BE2C (cell line): ENCODE data around the gene PREX1.

ENCODE experiments used
- DNase-seq: peaks from one replicate; pipeline ENCODE4 v3.0.0-alpha.2; 2020
- H3K27me3 ChIP-seq: fragments of 250-450 bp; sonication (Bioruptor Pico); 2 replicates; pipeline ENCODE4 v1.5.1; 2020; ENCODE audit warnings: mild to moderate bottlenecking
- H3K36me3 ChIP-seq: fragments of 250-450 bp; sonication (Bioruptor Pico); 2 replicates; pipeline ENCODE4 v1.5.1; 2020; ENCODE audit warnings: mild to moderate bottlenecking
- H3K4me1 ChIP-seq: fragments of 250-450 bp; sonication (Bioruptor Pico); 2 replicates; pipeline ENCODE4 v1.5.1; 2020
- H3K4me3 ChIP-seq: 2 replicates; pipeline ENCODE4 v1.5.1; 2011; ENCODE audit warnings: low read depth, low read length
- H3K9me3 ChIP-seq: fragments of 250-450 bp; sonication (Bioruptor Pico); 2 replicates; pipeline ENCODE4 v1.5.1; 2020
- CTCF ChIP-seq: IDR thresholded peaks from 2 replicates; pipeline ENCODE4 v1.5.1; 2012; ENCODE audit warnings: mild to moderate bottlenecking, low read depth, low read length

Gene PREX1

GRCh38 chr20:48645666-48646065 lies 182.1 kb downstream of the PREX1 start:
- no peak for TF ChIP-seq CTCF
- DNase-seq: no peak

GRCh38 chr20:48644286-48644828 lies 183.4 kb downstream of the PREX1 start:
- Histone ChIP-seq H3K4me1 (no peaks in the 10 kb centered on the region), H3K9me3 (no peaks in the 10 kb centered on the region), H3K4me3 (no peak overlapping the region), H3K36me3 (peaks cover 8% of the 10 kb centered on the region; the same call in 1 of the 2 replicates), H3K27me3 (no peaks in the 10 kb centered on the region)
- no peak for TF ChIP-seq CTCF
- DNase-seq: no peak

More at GRCh38 chr20:48645666-48646065, 182.1 kb downstream of the PREX1 start:
- no peak overlapping the region for H3K4me3 ChIP-seq
- no peaks in the 10 kb centered on the region for H3K27me3 ChIP-seq
- no peaks in the 10 kb centered on the region for H3K4me1 ChIP-seq
- no peaks in the 10 kb centered on the region for H3K9me3 ChIP-seq
- peaks cover 8% of the 10 kb centered on the region; the same call in 1 of the 2 replicates for H3K36me3 ChIP-seq

- no peaks in the 10 kb centered on the region for H3K27me3 ChIP-seq
These were observed 185.5 kb downstream of the PREX1 start for GRCh38 chr20:48642105-48642880.

GRCh38 chr20:48640871-48641270 lies 186.9 kb downstream of the PREX1 start:
- no peak for DNase-seq
- no peaks in the 10 kb centered on the region for H3K27me3 ChIP-seq
- no peaks in the 10 kb centered on the region for H3K9me3 ChIP-seq
- H3K4me1 ChIP-seq: no peaks in the 10 kb centered on the region
- H3K4me3 ChIP-seq: no peak overlapping the region
- TF ChIP-seq CTCF: no peak
- H3K36me3 ChIP-seq: peaks cover 4% of the 10 kb centered on the region; the same call in 1 of the 2 replicates

More at GRCh38 chr20:48642105-48642880, 185.5 kb downstream of the PREX1 start:
- Histone ChIP-seq H3K9me3 (no peaks in the 10 kb centered on the region), H3K4me1 (no peaks in the 10 kb centered on the region), H3K4me3 (no peak overlapping the region), H3K36me3 (peaks cover 8% of the 10 kb centered on the region; the same call in 1 of the 2 replicates)
- no peak for TF ChIP-seq CTCF
- DNase-seq: no peak

GRCh38 chr20:48639899-48640298 lies 187.9 kb downstream of the PREX1 start:
- H3K36me3 ChIP-seq: no peaks in the 10 kb centered on the region
- no peak for TF ChIP-seq CTCF
- no peak overlapping the region for H3K4me3 ChIP-seq
- no peaks in the 10 kb centered on the region for H3K4me1 ChIP-seq
- no peaks in the 10 kb centered on the region for H3K9me3 ChIP-seq
- DNase-seq: no peak
- H3K27me3 ChIP-seq: no peaks in the 10 kb centered on the region

- Histone ChIP-seq H3K4me1 (no peaks in the 10 kb centered on the region), H3K36me3 (no peaks in the 10 kb centered on the region), H3K9me3 (no peaks in the 10 kb centered on the region), H3K4me3 (no peak overlapping the region), H3K27me3 (no peaks in the 10 kb centered on the region)
- DNase-seq: no peak
- no peak for TF ChIP-seq CTCF
These were observed 189.3 kb downstream of the PREX1 start for GRCh38 chr20:48638546-48638945.
